ENCODE data around the gene SPPL2B. TPM values are rescaled to one million over a fixed set of nuclear protein-coding genes. Genes with fewer than 3 reads are reported as not detected.

SPPL2B gene
- total RNA-seq, 1 donor from 2014 or later: 69.7 TPM

- H3K4me3 Mint-ChIP-seq: peak within 1 kb of the TSS; percentile 26
- DNase-seq: peak; percentile 63
- no peaks in the 10 kb centered on the region for H3K9me3 Mint-ChIP-seq
- peaks cover 3% of the 10 kb centered on the region for H3K4me1 Mint-ChIP-seq
- no peak within 1 kb of the TSS for H3K27ac Mint-ChIP-seq
- intact Hi-C loops (cut with micrococcal nuclease): no loop called here
- H3K27me3 Mint-ChIP-seq: peaks cover 56% of the 10 kb centered on the region
- peaks cover 2% of the 10 kb centered on the region for H3K36me3 Mint-ChIP-seq (ENCODE audit: low read depth)
Observed at GRCh38 chr19:2308114-2308556, 20.3 kb upstream of the SPPL2B start, which contains the start of gene LINGO3. Gene LINGO3 (minus strand): TSS chr19:2308154. CDS start chr19:2291776, 16,378 bp downstream.

GRCh38 chr19:2309734-2310362 is 18.6 kb upstream of the SPPL2B start:
- H3K4me3 Mint-ChIP-seq: no peak overlapping the region
- H3K36me3 Mint-ChIP-seq (ENCODE audit: low read depth): no peaks in the 10 kb centered on the region
- H3K27me3 Mint-ChIP-seq: peaks cover 52% of the 10 kb centered on the region
- intact Hi-C loops (cut with micrococcal nuclease): no loop called here
- no peak overlapping the region for H3K27ac Mint-ChIP-seq
- H3K4me1 Mint-ChIP-seq: peaks cover 3% of the 10 kb centered on the region
- no peak for DNase-seq
- peaks cover 4% of the 10 kb centered on the region for H3K9me3 Mint-ChIP-seq

- H3K4me1 Mint-ChIP-seq: peaks cover 3% of the 10 kb centered on the region
- H3K27ac Mint-ChIP-seq: no peak overlapping the region
- intact Hi-C loops (cut with micrococcal nuclease): no loop called here
- H3K9me3 Mint-ChIP-seq: peaks cover 8% of the 10 kb centered on the region
- DNase-seq: no peak
- no peaks in the 10 kb centered on the region for H3K36me3 Mint-ChIP-seq (ENCODE audit: low read depth)
- no peak overlapping the region for H3K4me3 Mint-ChIP-seq
- H3K27me3 Mint-ChIP-seq: peaks cover 48% of the 10 kb centered on the region
Observed at GRCh38 chr19:2311093-2311492, 17.4 kb upstream of the SPPL2B start.

GRCh38 chr19:2312820-2313501 is 15.5 kb upstream of the SPPL2B start:
- Mint-ChIP-seq H3K4me1 (peaks cover 3% of the 10 kb centered on the region), H3K27me3 (peaks cover 39% of the 10 kb centered on the region), H3K4me3 (no peak overlapping the region), H3K9me3 (peaks cover 8% of the 10 kb centered on the region), H3K36me3 (ENCODE audit: low read depth) (no peaks in the 10 kb centered on the region), H3K27ac (no peak overlapping the region)
- no peak for DNase-seq
- intact Hi-C loops (cut with micrococcal nuclease): no loop called here

- Mint-ChIP-seq H3K36me3 (ENCODE audit: low read depth) (no peaks in the 10 kb centered on the region), H3K27ac (no peak overlapping the region), H3K4me3 (no peak overlapping the region), H3K4me1 (no peaks in the 10 kb centered on the region), H3K27me3 (peaks cover 22% of the 10 kb centered on the region), H3K9me3 (peaks cover 8% of the 10 kb centered on the region)
- intact Hi-C loops (cut with micrococcal nuclease): no loop called here
- DNase-seq: no peak
Observed at GRCh38 chr19:2315121-2315817, 13.2 kb upstream of the SPPL2B start.

DNA sequence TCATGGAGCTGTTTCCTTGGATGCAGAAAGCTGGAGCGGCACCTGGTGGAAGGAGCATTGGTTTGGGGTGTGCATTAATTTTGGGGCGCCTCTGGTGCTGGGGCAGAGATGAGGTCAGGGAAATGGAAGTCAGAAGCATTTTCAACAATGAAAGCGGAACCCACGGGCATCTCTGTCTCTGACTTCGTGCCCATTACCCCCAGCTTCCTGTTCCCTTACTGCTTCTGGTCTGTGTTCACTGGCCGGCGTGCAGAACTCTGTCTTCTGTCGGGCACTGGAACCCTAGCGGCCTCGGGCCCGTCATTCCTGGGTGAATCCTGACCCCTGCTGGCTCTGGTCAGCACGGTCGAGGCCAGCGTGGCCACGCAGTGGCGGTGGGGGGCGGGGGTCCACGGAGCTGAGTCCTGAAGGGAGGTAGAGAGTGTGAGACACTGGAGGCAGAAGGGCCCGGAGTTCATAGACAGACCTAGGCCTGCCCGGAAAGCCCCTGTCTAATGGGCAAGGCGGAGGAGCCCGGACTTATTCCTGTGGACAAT is 12.6 kb upstream of the SPPL2B start:
- H3K4me3 Mint-ChIP-seq: no peak overlapping the region
- H3K27ac Mint-ChIP-seq: no peak overlapping the region
- H3K36me3 Mint-ChIP-seq (ENCODE audit: low read depth): no peaks in the 10 kb centered on the region
- intact Hi-C loops (cut with micrococcal nuclease): no loop called here
- peak; percentile 71 for DNase-seq
- peaks cover 8% of the 10 kb centered on the region for H3K9me3 Mint-ChIP-seq
- H3K27me3 Mint-ChIP-seq: peaks cover 19% of the 10 kb centered on the region
- no peaks in the 10 kb centered on the region for H3K4me1 Mint-ChIP-seq

DNA sequence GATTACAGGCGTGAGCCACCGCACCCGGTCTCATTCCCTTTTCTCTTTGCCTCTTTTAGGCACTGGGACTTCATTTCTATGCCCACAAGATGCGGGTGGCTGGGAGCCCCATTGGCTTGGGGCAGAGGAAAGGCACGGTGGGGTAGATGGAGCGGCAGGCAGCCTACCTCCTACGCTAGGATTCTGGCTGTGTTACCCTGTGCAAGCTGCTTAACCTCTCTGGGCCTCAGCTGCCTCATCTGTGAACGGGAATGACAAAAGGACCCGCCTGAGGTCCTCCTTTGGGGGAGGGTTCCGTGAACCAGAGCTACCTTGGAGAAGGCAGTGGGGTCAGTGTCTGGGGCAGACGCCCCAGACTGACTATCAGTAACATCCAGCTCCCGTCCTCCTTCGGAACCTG is 11.2 kb upstream of the SPPL2B start:
- Mint-ChIP-seq H3K9me3 (peaks cover 8% of the 10 kb centered on the region), H3K36me3 (ENCODE audit: low read depth) (no peaks in the 10 kb centered on the region), H3K4me1 (no peaks in the 10 kb centered on the region), H3K4me3 (no peak overlapping the region), H3K27me3 (peaks cover 16% of the 10 kb centered on the region), H3K27ac (no peak overlapping the region)
- intact Hi-C loops (cut with micrococcal nuclease): no loop called here
- DNase-seq: no peak

DNA sequence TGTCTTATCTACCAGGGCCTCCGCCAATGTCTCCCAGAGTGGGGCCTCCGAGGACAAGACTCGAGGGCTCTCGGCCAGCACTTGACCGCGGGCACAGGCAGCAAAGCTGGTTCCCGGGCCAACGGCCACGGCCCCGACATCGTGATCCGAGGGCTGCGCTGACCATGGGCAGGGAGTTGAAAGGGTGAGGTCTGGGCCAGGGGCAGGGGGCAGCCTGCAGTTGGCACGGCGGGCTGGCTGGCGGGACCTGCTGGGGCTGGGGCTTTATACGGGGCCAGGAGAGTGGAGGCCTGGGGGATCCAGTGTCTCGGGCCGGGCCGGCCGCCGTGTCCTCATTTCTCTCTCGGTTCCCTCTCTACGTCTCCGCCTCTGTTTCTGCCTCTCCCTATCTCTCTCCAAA is 10.7 kb upstream of the SPPL2B start:
- intact Hi-C loops (cut with micrococcal nuclease): no loop called here
- H3K27me3 Mint-ChIP-seq: peaks cover 16% of the 10 kb centered on the region
- peaks cover 8% of the 10 kb centered on the region for H3K9me3 Mint-ChIP-seq
- H3K4me1 Mint-ChIP-seq: no peaks in the 10 kb centered on the region
- H3K4me3 Mint-ChIP-seq: no peak overlapping the region
- no peak for DNase-seq
- peaks cover under 1% of the 10 kb centered on the region for H3K36me3 Mint-ChIP-seq (ENCODE audit: low read depth)
- no peak overlapping the region for H3K27ac Mint-ChIP-seq

- Mint-ChIP-seq H3K9me3 (peaks cover 4% of the 10 kb centered on the region), H3K27me3 (peaks cover 6% of the 10 kb centered on the region), H3K4me1 (no peaks in the 10 kb centered on the region), H3K36me3 (ENCODE audit: low read depth) (peaks cover 7% of the 10 kb centered on the region), H3K27ac (no peak overlapping the region), H3K4me3 (no peak overlapping the region)
- DNase-seq: no peak
- intact Hi-C loops (cut with micrococcal nuclease): no loop called here
Observed at GRCh38 chr19:2318923-2319322, 9.6 kb upstream of the SPPL2B start.

- H3K4me1 Mint-ChIP-seq: no peaks in the 10 kb centered on the region
- intact Hi-C loops (cut with micrococcal nuclease): no loop called here
- H3K36me3 Mint-ChIP-seq (ENCODE audit: low read depth): peaks cover 14% of the 10 kb centered on the region
- no peak for DNase-seq
- no peak overlapping the region for H3K4me3 Mint-ChIP-seq
- peaks cover 4% of the 10 kb centered on the region for H3K27me3 Mint-ChIP-seq
- no peak overlapping the region for H3K27ac Mint-ChIP-seq
- H3K9me3 Mint-ChIP-seq: peaks cover 4% of the 10 kb centered on the region
Observed at GRCh38 chr19:2319551-2319950, 8.9 kb upstream of the SPPL2B start.

- no peak overlapping the region for H3K4me3 Mint-ChIP-seq
- no peak for DNase-seq
- peaks cover 15% of the 10 kb centered on the region for H3K36me3 Mint-ChIP-seq (ENCODE audit: low read depth)
- no peak overlapping the region for H3K27ac Mint-ChIP-seq
- peaks cover 2% of the 10 kb centered on the region for H3K9me3 Mint-ChIP-seq
- peaks cover 2% of the 10 kb centered on the region for H3K27me3 Mint-ChIP-seq
- no peaks in the 10 kb centered on the region for H3K4me1 Mint-ChIP-seq
- intact Hi-C loops (cut with micrococcal nuclease): no loop called here
Observed at GRCh38 chr19:2320049-2320448, 8.4 kb upstream of the SPPL2B start.

DNA sequence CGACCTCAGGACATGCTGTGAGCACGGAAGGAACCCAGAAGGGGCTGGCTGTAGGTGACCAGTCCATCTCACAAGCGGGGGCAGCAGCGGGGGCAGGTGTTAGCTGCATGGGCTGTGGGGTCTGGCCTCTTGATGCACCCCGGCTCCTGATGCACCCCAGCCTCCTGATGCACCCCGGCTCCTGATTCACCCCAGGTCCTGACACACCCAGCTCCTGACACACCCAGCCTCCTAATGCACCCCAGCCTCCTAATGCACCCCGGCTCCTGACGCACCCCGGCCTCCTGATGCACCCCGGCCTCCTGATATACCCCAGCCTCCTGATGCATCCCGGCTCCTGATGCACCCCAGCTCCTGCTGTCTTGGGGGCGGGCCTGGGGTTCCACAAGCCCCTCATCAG is 7.5 kb upstream of the SPPL2B start:
- no peaks in the 10 kb centered on the region for H3K9me3 Mint-ChIP-seq
- no peak for DNase-seq
- H3K27me3 Mint-ChIP-seq: no peaks in the 10 kb centered on the region
- H3K27ac Mint-ChIP-seq: no peak overlapping the region
- peaks cover 20% of the 10 kb centered on the region for H3K36me3 Mint-ChIP-seq (ENCODE audit: low read depth)
- intact Hi-C loops (cut with micrococcal nuclease): no loop called here
- peaks cover 8% of the 10 kb centered on the region for H3K4me1 Mint-ChIP-seq
- H3K4me3 Mint-ChIP-seq: no peak overlapping the region

DNA sequence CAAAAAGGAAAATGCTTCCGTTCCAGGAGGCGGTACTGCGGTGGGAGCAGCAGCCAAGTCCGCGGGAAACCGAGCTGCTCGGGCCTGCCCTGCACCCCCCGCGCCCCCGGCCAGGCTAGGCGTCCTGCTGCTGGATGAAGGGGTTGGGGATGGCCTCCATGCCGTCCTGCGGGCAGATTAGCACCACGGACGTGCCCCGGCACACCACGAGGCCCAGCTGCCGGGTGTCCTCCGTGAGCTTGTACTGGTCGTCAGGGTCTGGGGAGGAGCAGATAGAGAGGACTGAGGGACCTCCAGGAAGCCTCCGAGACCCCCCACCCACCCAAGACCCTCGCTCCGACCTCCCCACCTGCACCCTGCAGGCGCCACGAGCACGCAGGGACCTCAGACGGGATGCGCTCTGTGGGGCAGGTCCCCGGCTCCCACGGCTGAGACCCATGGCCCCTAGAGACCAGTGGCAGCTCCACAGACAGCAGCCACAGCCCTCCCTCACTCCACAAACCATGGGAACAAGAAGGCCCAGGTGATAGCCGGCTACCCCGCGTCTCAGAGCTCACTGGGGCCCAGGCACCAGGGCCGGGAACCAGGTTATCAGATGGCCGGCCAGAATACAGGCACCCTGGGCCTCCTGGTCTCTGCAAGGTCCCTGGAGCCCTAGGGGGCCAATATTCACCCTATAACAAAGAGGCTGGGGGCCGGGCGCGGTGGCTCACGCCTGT is 6.8 kb upstream of the SPPL2B start:
- no peak for DNase-seq
- no peak overlapping the region for H3K4me3 Mint-ChIP-seq
- intact Hi-C loops (cut with micrococcal nuclease): no loop called here
- H3K27me3 Mint-ChIP-seq: no peaks in the 10 kb centered on the region
- no peak overlapping the region for H3K27ac Mint-ChIP-seq
- H3K36me3 Mint-ChIP-seq (ENCODE audit: low read depth): peaks cover 27% of the 10 kb centered on the region
- peaks cover 13% of the 10 kb centered on the region for H3K4me1 Mint-ChIP-seq
- no peaks in the 10 kb centered on the region for H3K9me3 Mint-ChIP-seq
